GM15510 (cell line): ENCODE results near the gene TDRD1.

Source experiments
- POLR2A ChIP-seq: IDR thresholded peaks from 3 replicates; pipeline ENCODE4 v1.6.1; 2011; ENCODE audit warnings: borderline replicate concordance; ENCODE audit not compliant: insufficient read length; ENCODE audit errors: extremely low read depth

TDRD1 gene

DNA sequence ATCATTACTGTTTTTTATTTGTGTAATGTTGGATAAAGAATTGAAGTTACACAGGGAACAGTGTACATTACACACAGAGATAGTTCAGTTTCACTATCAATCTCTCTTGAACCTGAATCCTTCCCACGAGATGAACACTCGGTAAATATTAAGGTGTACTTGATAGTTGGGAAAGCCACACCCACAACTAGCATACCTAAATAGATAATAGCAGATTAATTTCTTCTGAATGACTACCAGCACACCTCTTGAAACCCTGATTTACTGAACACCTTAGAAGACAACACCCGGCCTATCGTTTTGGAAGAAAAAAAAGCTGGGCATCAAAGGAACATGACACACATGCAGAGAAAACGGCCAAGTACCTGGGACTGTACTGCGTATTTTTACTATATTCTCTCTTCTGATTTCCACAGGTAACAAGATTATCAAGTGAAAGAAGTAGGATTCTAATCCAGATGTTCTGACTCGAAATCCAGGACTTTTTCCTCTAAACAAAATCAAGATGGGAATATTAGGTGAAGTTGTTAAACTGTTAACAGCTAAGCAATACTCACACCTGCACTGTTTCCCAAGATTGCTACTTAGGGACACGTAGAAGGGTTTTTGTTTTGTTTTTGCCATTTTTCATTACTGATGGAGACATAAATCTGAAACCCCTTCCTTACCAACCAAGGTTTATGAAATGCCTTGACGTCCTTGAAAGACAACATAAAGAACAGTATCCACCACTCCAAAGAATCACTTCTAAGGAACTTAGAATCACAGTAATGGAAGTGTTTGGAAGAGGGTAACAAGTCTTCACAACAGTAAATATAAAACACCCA is 6.2 kb upstream of the TDRD1 start:
- no peak for TF ChIP-seq POLR2A

- TF ChIP-seq POLR2A: no peak
Measured at GRCh38 chr10:114173603-114173920, 5.6 kb upstream of the TDRD1 start.

DNA sequence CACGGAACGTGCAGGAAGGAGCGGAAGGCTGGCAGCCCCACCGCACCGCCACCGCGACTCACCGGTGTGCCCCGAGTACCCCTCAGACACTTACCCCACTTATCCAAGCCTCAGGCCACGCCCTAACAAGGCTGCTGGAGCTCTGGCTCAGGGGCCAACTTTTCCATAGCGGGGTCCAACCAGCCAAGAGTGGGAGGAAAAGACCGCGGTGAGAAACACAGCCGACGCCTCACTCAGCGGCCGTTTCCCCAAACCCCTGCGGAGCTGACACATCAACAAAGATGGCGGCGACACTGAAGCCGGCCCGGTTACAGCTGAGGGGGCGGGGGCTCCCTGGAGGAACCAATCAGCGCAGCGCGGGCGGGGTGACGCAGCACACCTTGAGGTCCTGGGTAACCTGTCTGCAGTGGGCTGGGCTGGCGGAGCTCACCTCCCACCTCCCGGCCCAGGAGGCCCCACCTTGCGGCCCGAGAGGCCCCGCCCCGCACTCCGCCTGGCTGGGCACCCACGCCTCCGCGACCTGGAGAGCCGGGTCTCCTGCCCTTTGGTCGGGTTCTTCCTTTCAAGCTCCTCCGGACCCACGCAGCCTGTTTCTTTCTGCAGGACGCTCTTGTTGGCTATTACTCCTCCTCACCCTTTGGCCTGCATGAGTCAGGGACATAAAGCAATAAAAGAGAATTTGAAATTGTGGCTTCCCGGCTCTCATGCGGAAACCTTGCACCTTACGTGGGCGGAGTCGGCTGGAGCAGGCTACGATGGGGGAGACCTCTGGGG is 5.0 kb upstream of the TDRD1 start, which contains the start of gene CCDC186:
Gene CCDC186, minus strand, starts transcription at position 283 of the 774 bp plus-strand sequence. CDS start 10,935 bp downstream, outside the sequence.
- TF ChIP-seq POLR2A: peak; percentile 77

DNA sequence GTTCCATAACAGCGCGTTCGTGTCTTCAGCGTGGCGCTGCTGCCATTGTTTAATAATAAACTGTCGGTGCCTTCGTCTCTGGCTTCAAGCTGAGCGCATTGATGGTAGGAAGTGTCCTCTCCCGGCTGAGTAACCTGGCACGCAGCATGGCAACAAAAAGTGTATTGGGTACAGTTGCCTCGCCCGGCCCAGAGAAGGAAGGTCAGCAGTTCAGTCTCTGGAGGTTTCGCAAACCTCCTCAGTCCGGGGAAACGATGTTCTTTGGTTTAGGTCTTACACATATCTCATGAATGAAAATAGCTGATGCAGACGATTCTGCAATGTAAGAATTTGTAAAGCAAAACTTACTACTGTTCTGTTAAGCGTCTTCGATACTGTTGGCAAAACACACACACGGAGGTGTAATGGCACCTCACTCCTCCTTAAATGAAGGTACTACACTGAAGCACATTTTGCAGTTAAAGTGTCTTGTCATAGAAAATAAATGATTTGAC is 4.4 kb upstream of the TDRD1 start:
- no peak for TF ChIP-seq POLR2A

- no peak for TF ChIP-seq POLR2A
Measured at GRCh38 chr10:114175667-114176066, 3.5 kb upstream of the TDRD1 start.

DNA sequence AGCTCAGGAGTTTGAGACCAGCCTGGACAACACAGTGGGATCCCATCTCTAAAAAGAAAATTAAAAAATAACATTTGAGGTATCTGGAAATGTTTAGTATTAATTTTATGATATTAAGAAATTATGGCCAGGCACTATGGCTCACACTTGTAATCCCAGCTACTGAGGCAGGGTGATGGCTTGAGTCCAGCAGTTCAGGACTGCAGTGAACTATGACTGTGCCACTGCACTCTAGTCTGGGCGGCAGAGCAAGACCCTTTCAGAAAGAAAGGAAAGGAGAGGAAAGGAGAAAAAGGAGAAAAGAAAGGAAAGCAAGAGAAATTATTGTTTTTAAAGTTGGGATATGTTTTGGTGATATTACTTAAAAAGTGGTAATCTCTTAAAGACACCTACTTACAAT is 2.6 kb upstream of the TDRD1 start:
- no peak for TF ChIP-seq POLR2A

- TF ChIP-seq POLR2A: no peak
Measured at GRCh38 chr10:114179747-114180146, 594 bp downstream of the TDRD1 start.

GRCh38 chr10:114180937-114181336 is 1.8 kb downstream of the TDRD1 start:
- no peak for TF ChIP-seq POLR2A

DNA sequence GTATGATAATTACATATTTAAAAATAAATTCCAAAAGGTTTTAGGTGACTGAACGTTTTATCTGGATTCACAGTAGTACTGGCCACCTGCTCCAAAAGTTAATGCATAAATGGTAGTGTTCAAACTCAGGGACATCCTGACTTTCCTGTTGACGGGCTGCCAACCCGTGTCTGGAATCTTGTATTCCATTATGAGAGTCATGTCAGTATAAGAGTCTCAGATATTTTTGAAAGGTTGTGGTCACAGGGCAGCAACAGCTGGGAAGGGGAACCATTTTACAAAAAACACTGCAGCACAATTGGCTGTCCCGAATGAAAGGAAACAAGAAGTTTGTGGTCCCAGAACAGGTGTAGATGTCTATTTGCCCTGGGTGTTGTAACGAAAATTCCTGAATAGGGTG is 2.8 kb downstream of the TDRD1 start:
- TF ChIP-seq POLR2A: no peak

DNA sequence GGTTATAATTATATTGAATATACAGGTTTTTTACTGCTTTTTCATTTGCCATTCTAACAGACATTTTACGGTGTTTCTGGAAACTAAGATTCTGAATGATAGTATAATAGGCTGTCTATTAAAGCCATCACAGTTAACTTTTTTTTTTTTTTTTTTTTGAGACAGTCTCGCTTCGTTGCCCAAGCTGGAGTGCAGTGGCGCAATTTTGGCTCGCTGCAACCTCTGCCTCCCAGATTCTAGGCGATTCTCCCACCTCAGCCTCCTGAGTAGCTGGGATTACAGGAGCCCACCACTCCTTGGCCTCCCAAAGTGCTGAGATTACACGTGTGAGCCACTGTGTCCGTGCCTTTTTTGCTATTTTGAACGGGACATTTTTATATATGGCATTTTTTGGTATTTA is 4.4 kb downstream of the TDRD1 start:
- TF ChIP-seq POLR2A: no peak

DNA sequence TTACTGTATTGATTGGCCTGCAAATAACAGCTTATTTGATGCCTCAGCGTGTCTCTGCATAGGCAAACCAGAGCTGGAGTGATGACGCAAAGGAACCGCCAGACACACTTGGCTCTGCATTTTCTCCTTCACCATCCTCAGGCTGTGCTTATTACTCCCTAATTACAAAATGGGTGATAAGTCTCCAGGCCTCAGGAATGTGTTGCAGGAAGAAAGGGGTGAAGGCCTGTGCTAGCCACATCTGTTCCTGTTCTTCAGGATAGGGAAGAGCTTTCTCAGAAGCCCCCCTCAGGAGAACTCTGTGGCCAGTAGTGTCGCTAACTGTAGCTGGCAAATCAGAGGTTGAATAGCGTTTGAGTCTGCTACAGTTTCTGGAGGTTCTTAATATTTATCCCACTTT is 5.1 kb downstream of the TDRD1 start:
- TF ChIP-seq POLR2A: no peak

- no peak for TF ChIP-seq POLR2A
Measured at GRCh38 chr10:114188001-114188400, 8.8 kb downstream of the TDRD1 start.

- TF ChIP-seq POLR2A: no peak
Measured at GRCh38 chr10:114188900-114189299, 9.7 kb downstream of the TDRD1 start.

GRCh38 chr10:114189700-114190099 is 10.5 kb downstream of the TDRD1 start:
- no peak for TF ChIP-seq POLR2A

GRCh38 chr10:114195079-114195478 is 15.9 kb downstream of the TDRD1 start:
- TF ChIP-seq POLR2A: no peak

- no peak for TF ChIP-seq POLR2A
Measured at GRCh38 chr10:114199239-114199638, 20.1 kb downstream of the TDRD1 start.
